H1 (cell line): ENCODE data around the gene ARL10.

Source experiments
- BACH1 ChIP-seq: IDR thresholded peaks from 2 replicates; pipeline ENCODE4 v1.6.1; 2012; ENCODE audit warnings: low read length, improper control_type of control experiment
- EP300 ChIP-seq, 2 experiments: IDR thresholded peaks; 1 replicate in 1 of 2; 2 replicates in 1 of 2; pipeline ENCODE4 v1.6.1; 2011 to 2012; ENCODE audit warnings: low read depth in 2 of 2, low read length in 2 of 2, mild to moderate bottlenecking in 2 of 2, borderline replicate concordance in 1 of 2, inconsistent platforms in 1 of 2, moderate library complexity in 1 of 2
- GABPA ChIP-seq: IDR thresholded peaks from 2 replicates; pipeline ENCODE4 v1.6.1; 2011; ENCODE audit warnings: mild to moderate bottlenecking, low read length, moderate library complexity, borderline replicate concordance; ENCODE audit not compliant: insufficient read depth
- JUN ChIP-seq: IDR thresholded peaks from 2 replicates; pipeline ENCODE4 v1.6.1; 2011; ENCODE audit warnings: low read depth, mild to moderate bottlenecking, improper control_type of control experiment, low read length
- SUZ12 ChIP-seq: fragments of 200-600 bp; sonication (generic); IDR thresholded peaks from 2 replicates; pipeline ENCODE4 v1.6.1; 2012; ENCODE audit warnings: mild to moderate bottlenecking, inconsistent platforms, low read length, moderate library complexity, mixed read lengths
- TF ChIP-seq, protein P1 (sequence below), 3 experiments: IDR thresholded peaks; 1 replicate in 2 of 3; 2 replicates in 1 of 3; pipeline versions ENCODE4 v1.5.1 to v1.6.1; 2011; ENCODE audit warnings: low read length in 3 of 3, mild to moderate bottlenecking in 3 of 3, inconsistent platforms in 2 of 3, low read depth in 1 of 3, moderate library complexity in 1 of 3; ENCODE audit not compliant: insufficient read depth in 1 of 3; ENCODE audit errors: control extremely low read depth in 1 of 3

GRCh38 chr5:176371621-176372539, 6.6 kb downstream of the ARL10 start:
- TF ChIP-seq SUZ12, result no peak
- TF ChIP-seq, protein P1, sequence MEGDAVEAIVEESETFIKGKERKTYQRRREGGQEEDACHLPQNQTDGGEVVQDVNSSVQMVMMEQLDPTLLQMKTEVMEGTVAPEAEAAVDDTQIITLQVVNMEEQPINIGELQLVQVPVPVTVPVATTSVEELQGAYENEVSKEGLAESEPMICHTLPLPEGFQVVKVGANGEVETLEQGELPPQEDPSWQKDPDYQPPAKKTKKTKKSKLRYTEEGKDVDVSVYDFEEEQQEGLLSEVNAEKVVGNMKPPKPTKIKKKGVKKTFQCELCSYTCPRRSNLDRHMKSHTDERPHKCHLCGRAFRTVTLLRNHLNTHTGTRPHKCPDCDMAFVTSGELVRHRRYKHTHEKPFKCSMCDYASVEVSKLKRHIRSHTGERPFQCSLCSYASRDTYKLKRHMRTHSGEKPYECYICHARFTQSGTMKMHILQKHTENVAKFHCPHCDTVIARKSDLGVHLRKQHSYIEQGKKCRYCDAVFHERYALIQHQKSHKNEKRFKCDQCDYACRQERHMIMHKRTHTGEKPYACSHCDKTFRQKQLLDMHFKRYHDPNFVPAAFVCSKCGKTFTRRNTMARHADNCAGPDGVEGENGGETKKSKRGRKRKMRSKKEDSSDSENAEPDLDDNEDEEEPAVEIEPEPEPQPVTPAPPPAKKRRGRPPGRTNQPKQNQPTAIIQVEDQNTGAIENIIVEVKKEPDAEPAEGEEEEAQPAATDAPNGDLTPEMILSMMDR (IDR thresholded peaks at IDR 0.05; ENCODE audit: control extremely low read depth in 1 of 3, insufficient read depth in 1 of 3, low read depth in 1 of 3, low read length in 3 of 3), result no peak
- no peak for TF ChIP-seq EP300 (IDR thresholded peaks at IDR 0.05; ENCODE audit: borderline replicate concordance in 1 of 2, low read depth in 2 of 2, low read length in 2 of 2)
- no peak for TF ChIP-seq JUN
- no peak for TF ChIP-seq GABPA
- no peak for TF ChIP-seq BACH1
